GM15510 (cell line): ENCODE measurements around the gene APOBEC3H.

Experiments used
- POLR2A ChIP-seq: IDR thresholded peaks from 3 replicates; pipeline ENCODE4 v1.6.1; 2011; ENCODE audit warnings: borderline replicate concordance; ENCODE audit not compliant: insufficient read length; ENCODE audit errors: extremely low read depth

The APOBEC3H gene

DNA sequence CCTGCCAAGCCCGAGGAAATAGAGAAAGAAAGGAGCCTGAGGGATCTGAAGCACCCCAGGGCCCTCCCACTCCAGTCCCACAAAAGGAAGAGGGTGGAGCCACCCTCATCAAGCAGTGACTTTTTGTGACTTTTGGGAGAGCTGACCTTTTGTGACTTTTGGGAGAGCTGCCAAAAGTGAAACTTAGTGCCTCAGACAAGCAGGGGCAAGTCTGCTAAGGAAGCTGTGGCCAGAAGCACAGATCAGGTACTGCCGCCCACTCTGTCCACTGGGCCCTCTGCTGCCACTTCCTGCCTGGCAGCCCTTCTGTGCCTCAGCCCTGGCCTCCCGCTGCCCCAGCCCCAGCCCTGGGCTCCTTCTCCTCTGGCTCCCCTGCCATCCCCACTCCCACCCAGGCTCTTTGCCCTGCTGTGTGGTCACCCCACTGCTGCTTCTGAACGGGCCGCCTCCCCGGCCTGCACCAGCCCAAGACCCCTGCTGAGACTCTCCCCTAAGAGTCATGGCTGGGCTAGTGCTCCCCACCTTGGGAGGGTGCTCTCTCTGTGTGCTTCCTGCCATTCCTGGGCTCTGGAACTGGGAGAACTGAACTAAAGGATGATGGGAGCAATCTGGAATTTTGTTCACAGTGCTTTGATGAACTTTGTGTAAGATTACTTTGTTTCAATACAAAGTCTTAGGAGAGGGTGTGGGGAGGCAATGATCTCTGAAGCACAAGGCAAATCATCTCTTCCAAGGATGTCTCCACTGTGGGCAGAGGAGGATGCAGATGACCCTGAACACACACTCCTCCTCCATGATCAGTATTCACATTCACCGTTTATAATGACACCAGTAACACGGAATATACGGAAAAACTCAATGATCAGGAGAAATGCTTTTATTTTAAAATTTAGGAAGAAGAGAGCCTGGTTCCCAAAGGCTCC lies at the start of gene APOBEC3H:
Gene APOBEC3H (plus strand): TSS at position 147 of the 923 bp plus-strand sequence. CDS start 3,035 bp downstream, outside the sequence.
- TF ChIP-seq POLR2A, result peak; percentile 58

DNA sequence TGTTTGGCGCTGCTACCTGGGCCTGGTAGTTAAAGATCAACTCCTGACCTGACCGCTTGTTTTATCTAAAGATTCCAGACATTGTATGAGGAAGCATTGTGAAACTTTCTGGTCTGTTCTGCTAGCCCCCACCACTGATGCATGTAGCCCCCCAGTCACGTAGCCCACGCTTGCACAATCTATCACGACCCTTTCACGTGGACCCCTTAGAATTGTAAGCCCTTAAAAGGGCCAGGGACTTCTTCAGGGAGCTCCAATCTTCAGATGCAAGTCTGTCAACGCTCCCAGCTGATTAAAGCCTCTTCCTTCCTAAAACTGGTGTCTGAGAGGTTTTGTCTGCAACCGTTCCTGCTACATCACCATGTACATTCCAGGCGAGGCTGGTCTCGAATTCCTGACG lies 41.4 kb upstream of the APOBEC3H start:
- no peak for TF ChIP-seq POLR2A

DNA sequence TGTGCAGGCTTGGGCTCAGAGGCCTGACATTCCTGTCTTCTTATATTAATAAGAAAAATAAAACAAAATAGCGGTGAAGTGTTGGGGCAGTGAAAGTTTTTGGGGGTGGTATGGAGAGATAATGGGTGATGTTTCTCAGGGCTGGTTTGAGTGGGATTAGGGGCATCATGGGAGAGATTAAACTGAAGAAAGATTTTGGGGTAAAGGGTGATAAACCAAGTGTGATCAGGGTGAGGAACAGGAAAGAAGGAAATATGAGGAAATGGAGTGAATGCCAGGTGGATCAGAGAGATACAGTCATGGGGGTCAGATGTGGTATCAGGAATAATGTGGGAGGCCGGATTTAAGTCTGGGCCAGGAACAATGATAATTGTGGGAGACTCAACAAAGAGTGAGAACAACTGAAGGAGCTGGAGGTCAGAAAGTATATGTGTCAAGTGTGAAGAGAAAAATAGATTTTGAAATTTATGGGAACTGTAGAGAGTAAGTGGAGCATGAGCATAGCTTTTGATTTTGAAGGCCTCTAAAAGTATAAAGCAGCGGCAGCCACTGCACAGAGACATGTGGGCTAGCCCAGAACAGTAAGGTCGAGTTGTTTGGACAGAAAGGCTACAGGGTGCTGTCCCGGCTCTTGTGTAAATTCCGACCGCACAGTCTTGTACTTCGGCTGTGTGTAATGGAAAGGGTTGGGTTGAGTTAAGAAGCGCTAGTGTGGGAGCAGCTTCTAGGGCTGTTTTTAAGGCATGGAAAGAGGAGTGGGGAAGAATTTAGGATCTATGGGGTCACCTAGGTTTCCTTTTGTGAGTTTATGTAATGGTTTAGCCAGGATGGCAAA lies 30.4 kb upstream of the APOBEC3H start:
- peak; percentile 45 for TF ChIP-seq POLR2A

- TF ChIP-seq POLR2A, result no peak
These were observed 28.8 kb upstream of the APOBEC3H start for GRCh38 chr22:39068033-39068785.

GRCh38 chr22:39070186-39070585 lies 26.9 kb upstream of the APOBEC3H start:
- TF ChIP-seq POLR2A, result no peak

GRCh38 chr22:39073981-39074380 lies 23.1 kb upstream of the APOBEC3H start:
- no peak for TF ChIP-seq POLR2A

- TF ChIP-seq POLR2A, result peak; percentile 28
These were observed 19.8 kb upstream of the APOBEC3H start, which contains the start of gene APOBEC3G for GRCh38 chr22:39077026-39077840. Gene APOBEC3G, plus strand, starts transcription at chr22:39077275. Its CDS starts 87 bp downstream, at chr22:39077362.

DNA sequence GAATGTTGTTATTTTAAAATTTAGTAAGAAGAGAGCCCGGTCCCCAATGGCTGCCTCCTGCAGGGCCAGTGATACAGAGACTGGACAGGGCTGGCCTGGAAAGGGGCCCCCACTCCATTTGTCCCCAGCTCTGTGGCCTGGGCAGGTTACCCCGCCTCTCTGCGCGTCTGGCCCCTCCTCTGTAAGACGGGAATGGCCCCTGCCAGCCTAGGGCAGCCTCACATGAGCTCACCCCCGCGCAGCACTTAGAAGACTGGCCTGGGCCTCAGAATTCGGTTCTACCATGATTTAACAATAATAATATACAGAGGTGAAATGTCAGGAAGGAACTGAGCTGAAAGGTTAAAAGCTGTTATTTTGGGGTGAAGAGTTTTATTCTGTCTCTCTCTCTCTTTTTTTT lies 18.7 kb upstream of the APOBEC3H start:
- no peak for TF ChIP-seq POLR2A

DNA sequence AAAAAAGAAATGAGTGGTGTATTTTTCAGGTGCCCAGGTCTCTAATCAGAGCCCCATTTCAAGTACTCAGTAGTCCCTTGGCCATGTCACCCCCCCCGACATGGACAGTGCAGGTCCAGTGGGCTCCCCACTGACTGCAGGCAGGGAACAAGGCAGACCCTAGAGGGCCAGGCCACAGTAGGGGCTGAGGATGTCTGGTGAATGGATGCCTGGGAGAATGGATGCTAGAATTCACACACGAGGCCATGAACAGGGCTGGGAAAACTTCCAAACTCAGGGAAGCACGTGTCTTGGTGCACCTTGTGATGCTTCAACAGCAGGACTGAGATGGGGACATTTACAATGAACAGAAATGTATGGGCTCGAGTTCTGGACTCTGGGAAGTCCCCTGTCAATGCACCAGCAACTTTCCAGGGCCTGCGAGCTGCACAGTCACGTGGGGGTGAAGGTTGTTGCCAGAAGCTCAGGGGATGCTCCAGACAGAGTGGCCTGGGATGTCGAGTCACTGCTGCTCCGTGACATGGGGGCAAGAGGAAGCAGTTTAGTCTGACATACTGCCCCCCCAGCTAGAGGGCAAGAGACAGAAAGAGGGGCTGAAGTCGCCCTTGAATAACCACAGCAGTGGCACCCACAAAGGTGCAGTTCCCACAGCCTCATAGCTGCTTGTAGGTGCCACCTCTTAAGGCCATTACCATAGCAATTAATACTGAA lies 16.8 kb upstream of the APOBEC3H start:
- no peak for TF ChIP-seq POLR2A

- no peak for TF ChIP-seq POLR2A
These were observed 16.0 kb upstream of the APOBEC3H start for GRCh38 chr22:39081016-39081415.

GRCh38 chr22:39081598-39081997 lies 15.4 kb upstream of the APOBEC3H start:
- TF ChIP-seq POLR2A, result no peak

GRCh38 chr22:39083212-39084165 lies 13.6 kb upstream of the APOBEC3H start:
- TF ChIP-seq POLR2A, result no peak
